ENCODE data around the gene SRPX2. TPM values are rescaled to one million over a fixed set of nuclear protein-coding genes. Genes with fewer than 3 reads are reported as not detected.

Gene SRPX2
- total RNA-seq, 1 donor from 2014 or later, result 7.7 TPM

DNA sequence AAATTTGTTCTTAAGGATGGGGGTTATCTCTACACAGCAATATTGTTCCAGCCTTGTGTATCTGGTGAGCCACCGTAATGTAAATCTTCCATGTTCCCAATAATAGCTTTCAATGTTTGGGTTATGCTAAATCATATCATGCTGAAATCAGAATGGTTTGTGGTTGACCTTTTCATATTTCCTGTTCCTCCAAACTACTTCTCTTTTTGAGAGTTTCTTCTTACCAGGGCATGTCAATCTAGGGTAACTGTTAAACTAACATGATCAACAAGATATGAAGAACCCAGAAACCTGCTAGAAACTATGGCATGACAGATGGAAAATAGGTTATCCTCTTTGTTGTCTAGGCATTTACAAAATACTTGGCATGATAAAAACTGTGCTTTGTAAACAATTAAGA lies 37.2 kb upstream of the SRPX2 start:
- Mint-ChIP-seq H3K27me3 (no peaks in the 10 kb centered on the region), H3K9me3 (no peaks in the 10 kb centered on the region), H3K4me1 (ENCODE audit: unreplicated experiment) (no peaks in the 10 kb centered on the region), H3K27ac (no peak overlapping the region), H3K36me3 (no peaks in the 10 kb centered on the region), H3K4me3 (no peak overlapping the region)
- TF ChIP-seq, protein P1, sequence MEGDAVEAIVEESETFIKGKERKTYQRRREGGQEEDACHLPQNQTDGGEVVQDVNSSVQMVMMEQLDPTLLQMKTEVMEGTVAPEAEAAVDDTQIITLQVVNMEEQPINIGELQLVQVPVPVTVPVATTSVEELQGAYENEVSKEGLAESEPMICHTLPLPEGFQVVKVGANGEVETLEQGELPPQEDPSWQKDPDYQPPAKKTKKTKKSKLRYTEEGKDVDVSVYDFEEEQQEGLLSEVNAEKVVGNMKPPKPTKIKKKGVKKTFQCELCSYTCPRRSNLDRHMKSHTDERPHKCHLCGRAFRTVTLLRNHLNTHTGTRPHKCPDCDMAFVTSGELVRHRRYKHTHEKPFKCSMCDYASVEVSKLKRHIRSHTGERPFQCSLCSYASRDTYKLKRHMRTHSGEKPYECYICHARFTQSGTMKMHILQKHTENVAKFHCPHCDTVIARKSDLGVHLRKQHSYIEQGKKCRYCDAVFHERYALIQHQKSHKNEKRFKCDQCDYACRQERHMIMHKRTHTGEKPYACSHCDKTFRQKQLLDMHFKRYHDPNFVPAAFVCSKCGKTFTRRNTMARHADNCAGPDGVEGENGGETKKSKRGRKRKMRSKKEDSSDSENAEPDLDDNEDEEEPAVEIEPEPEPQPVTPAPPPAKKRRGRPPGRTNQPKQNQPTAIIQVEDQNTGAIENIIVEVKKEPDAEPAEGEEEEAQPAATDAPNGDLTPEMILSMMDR (conservative IDR thresholded peaks at IDR 0.05), result no peak
- no peak for DNase-seq (ENCODE audit: extremely low spot score, unreplicated experiment)

DNA sequence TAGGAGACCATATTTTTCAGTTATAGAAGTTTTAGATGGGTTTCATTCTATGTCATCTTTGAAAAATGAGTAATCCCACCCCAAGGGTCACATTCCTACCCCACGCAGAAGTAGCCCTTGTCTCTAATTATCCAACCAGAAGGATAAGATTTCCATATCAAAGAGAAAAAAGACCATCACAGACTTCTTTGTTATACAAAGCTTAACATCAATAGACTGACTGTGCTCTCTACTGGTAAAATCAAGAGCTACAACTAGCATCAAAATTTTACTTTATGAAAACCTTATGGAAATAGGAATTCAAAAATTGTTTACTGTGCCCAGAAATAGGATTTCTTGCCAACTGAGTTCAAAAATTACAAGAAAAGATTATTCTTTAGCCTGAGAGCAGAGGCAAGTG lies 34.4 kb upstream of the SRPX2 start:
- no peak overlapping the region for H3K4me3 Mint-ChIP-seq

DNA sequence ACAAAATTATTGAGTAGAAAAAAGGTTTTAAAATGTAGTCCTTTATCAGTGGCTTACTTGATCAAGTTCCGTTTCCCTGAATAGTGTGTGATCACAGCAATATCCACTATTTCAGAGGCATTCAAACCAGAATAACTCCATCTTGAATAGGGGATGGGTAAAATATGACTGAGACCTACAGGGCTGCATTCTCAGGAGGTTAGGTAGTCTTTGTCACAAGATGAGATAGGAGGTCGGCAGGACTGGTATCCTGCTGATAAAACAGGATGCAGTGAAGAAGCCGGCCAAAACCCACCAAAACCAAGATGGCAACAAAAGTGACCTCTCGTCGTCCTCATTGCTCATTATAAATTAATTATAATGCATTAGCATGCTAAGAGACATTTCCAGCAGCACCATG lies 32.0 kb upstream of the SRPX2 start:
- H3K27me3 Mint-ChIP-seq, result no peaks in the 10 kb centered on the region
- no peak overlapping the region for H3K4me3 Mint-ChIP-seq
- DNase-seq (ENCODE audit: extremely low spot score, unreplicated experiment), result no peak
- H3K27ac Mint-ChIP-seq, result no peak overlapping the region
- no peaks in the 10 kb centered on the region for H3K4me1 Mint-ChIP-seq (ENCODE audit: unreplicated experiment)
- peaks cover 4% of the 10 kb centered on the region for H3K9me3 Mint-ChIP-seq
- H3K36me3 Mint-ChIP-seq, result no peaks in the 10 kb centered on the region
- TF ChIP-seq, protein P1 (conservative IDR thresholded peaks at IDR 0.05), result no peak

More for the DNA sequence above, 34.4 kb upstream of the SRPX2 start:
- no peak overlapping the region for H3K27ac Mint-ChIP-seq
- H3K9me3 Mint-ChIP-seq, result no peaks in the 10 kb centered on the region
- H3K27me3 Mint-ChIP-seq, result no peaks in the 10 kb centered on the region
- H3K36me3 Mint-ChIP-seq, result no peaks in the 10 kb centered on the region
- H3K4me1 Mint-ChIP-seq (ENCODE audit: unreplicated experiment), result no peaks in the 10 kb centered on the region
- no peak for DNase-seq (ENCODE audit: extremely low spot score, unreplicated experiment)
- TF ChIP-seq, protein P1 (conservative IDR thresholded peaks at IDR 0.05), result peak; percentile 46

DNA sequence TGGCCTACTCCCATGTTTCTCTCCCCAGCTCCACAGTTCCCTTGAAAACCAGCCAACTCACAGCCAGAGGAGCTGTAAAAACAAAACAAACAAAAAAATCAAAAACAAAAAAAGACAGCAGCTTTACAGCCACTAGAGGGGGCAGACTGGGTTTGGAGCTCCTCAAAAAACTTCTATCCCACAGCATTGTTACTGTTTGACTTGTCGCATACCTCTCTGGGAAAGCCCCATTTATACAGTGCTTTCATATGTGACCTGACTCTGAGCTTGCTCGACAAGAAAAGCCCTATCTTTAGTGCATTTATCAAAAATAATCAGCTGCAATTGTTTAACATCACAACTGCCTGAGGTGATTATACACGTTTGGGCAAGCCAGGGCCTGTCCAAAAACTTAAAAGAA lies 29.0 kb upstream of the SRPX2 start:
- TF ChIP-seq, protein P1 (conservative IDR thresholded peaks at IDR 0.05), result peak; percentile 71
- Mint-ChIP-seq H3K27me3 (no peaks in the 10 kb centered on the region), H3K4me3 (peak overlapping the region; percentile 67), H3K4me1 (ENCODE audit: unreplicated experiment) (no peaks in the 10 kb centered on the region), H3K36me3 (no peaks in the 10 kb centered on the region), H3K9me3 (peaks cover 8% of the 10 kb centered on the region), H3K27ac (peak overlapping the region; percentile 91)
- no peak for DNase-seq (ENCODE audit: extremely low spot score, unreplicated experiment)

DNA sequence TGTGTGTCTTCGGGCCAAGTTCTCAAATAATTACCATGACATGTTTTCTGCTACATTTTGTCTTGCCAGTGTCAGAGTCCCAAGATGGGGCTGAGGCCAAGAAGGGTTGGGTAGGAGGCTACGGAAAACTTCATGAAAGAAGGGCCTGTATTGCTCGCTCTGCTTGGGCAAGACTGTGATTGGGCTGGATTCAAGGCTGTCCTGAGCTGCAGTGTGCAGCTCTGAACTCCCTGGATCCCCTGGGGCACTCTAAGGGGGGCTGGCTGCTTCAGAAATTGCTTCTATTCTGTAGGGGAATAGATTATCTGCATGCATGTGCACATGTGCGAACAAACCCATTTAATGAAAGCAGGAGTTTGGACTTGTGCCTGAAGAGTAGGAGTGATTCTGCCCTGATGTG lies 21.0 kb upstream of the SRPX2 start:
- H3K4me1 Mint-ChIP-seq (ENCODE audit: unreplicated experiment), result no peaks in the 10 kb centered on the region
- no peak for DNase-seq (ENCODE audit: extremely low spot score, unreplicated experiment)
- H3K4me3 Mint-ChIP-seq, result no peak overlapping the region

More for the DNA sequence above, 21.0 kb upstream of the SRPX2 start:
- Mint-ChIP-seq H3K36me3 (peaks cover 3% of the 10 kb centered on the region), H3K9me3 (no peaks in the 10 kb centered on the region), H3K27ac (no peak overlapping the region), H3K27me3 (no peaks in the 10 kb centered on the region)
- TF ChIP-seq, protein P1 (conservative IDR thresholded peaks at IDR 0.05), result no peak

Measured in type B pancreatic cell (in vitro differentiated cells).